KMS-11 (cell line): ENCODE data around the gene WSCD1.

Experiments used
- H2AFZ ChIP-seq: fragments of 200-600 bp; sonication (generic); 2 replicates; pipeline ENCODE4 v1.6.1; 2016; ENCODE audit warnings: antibody characterized with exemption, mixed run types, low read depth
- H3K27ac ChIP-seq: fragments of 200-600 bp; sonication (generic); 2 replicates; pipeline ENCODE4 v1.6.1; 2016; ENCODE audit warnings: mild to moderate bottlenecking, mixed run types
- H3K27me3 ChIP-seq: fragments of 200-600 bp; sonication (generic); 2 replicates; pipeline ENCODE4 v1.6.1; 2017; ENCODE audit warnings: mild to moderate bottlenecking, low read depth, mixed run types, moderate library complexity; ENCODE audit not compliant: insufficient read depth
- H3K36me3 ChIP-seq: fragments of 200-600 bp; sonication (generic); 2 replicates; pipeline ENCODE4 v1.6.1; 2017; ENCODE audit warnings: mild to moderate bottlenecking, mixed run types; ENCODE audit not compliant: insufficient read depth
- H3K4me1 ChIP-seq: fragments of 200-600 bp; sonication (generic); 2 replicates; pipeline ENCODE4 v1.6.1; 2016; ENCODE audit warnings: mild to moderate bottlenecking, low read depth, mixed run types; ENCODE audit not compliant: poor library complexity, severe bottlenecking
- H3K4me2 ChIP-seq: fragments of 200-600 bp; sonication (generic); 2 replicates; pipeline ENCODE4 v1.7.0; 2016; ENCODE audit warnings: mild to moderate bottlenecking, mixed run types
- H3K4me3 ChIP-seq: fragments of 200-600 bp; sonication (generic); IDR thresholded peaks from 2 replicates; pipeline ENCODE4 v1.6.1; 2017; ENCODE audit warnings: low read depth, low read length, mixed read lengths; ENCODE audit not compliant: insufficient read depth
- H3K79me2 ChIP-seq: fragments of 200-600 bp; sonication (generic); 2 replicates; pipeline ENCODE4 v1.6.1; 2016; ENCODE audit warnings: low read depth, mixed run types; ENCODE audit not compliant: insufficient read depth
- H3K9ac ChIP-seq: fragments of 200-600 bp; sonication (generic); 2 replicates; pipeline ENCODE4 v1.6.1; 2016; ENCODE audit warnings: mild to moderate bottlenecking, mixed run types
- H4K20me1 ChIP-seq: fragments of 200-600 bp; sonication (generic); 2 replicates; pipeline ENCODE4 v1.6.1; 2016; ENCODE audit warnings: mild to moderate bottlenecking, mixed run types; ENCODE audit not compliant: insufficient read depth
- TF ChIP-seq, protein P1 (sequence below): fragments of 200-600 bp; sonication (generic); conservative IDR thresholded peaks from 2 replicates; pipeline ENCODE4 v1.6.1; 2017; ENCODE audit warnings: low read depth, mild to moderate bottlenecking, antibody characterized with exemption, low read length, moderate library complexity, mixed read lengths

Gene WSCD1

DNA sequence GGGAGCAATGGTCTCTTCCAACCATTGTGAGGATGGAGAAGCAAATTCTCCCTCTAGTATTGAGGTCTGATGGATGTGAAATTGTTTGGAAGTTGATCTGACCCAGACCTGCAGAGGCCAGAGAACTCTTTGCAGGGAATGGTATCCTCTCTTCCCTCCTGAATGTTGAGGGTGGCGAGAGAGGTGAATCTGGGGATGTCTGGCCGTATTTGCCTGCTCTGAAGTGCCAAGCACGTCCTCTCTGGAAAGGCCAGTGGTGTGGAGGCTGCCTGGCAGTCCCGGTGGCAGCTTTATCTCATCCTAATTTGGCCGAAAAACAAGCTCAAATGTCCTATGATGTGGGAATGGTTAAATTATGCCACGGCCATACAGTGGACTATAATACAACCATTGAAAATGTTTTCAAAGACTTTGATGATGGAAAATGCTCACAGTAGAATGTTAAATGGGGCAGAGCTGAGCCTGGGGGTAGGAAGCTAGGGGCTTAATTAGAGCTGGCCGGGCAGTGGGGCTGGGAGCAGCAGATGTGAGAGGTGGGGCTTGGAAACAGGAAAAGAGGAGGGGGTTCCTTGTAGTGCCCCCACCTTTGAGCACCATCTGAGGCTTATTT is 30.8 kb downstream of the WSCD1 start:
- no peak overlapping the region for H3K4me3 ChIP-seq
- H3K4me2 ChIP-seq, result no peak overlapping the region
- no peaks in the 10 kb centered on the region for H3K36me3 ChIP-seq
- TF ChIP-seq, protein P1, sequence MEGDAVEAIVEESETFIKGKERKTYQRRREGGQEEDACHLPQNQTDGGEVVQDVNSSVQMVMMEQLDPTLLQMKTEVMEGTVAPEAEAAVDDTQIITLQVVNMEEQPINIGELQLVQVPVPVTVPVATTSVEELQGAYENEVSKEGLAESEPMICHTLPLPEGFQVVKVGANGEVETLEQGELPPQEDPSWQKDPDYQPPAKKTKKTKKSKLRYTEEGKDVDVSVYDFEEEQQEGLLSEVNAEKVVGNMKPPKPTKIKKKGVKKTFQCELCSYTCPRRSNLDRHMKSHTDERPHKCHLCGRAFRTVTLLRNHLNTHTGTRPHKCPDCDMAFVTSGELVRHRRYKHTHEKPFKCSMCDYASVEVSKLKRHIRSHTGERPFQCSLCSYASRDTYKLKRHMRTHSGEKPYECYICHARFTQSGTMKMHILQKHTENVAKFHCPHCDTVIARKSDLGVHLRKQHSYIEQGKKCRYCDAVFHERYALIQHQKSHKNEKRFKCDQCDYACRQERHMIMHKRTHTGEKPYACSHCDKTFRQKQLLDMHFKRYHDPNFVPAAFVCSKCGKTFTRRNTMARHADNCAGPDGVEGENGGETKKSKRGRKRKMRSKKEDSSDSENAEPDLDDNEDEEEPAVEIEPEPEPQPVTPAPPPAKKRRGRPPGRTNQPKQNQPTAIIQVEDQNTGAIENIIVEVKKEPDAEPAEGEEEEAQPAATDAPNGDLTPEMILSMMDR, result no peak
- H3K27ac ChIP-seq, result no peak overlapping the region
- no peaks in the 10 kb centered on the region for H4K20me1 ChIP-seq
- H3K79me2 ChIP-seq, result no peaks in the 10 kb centered on the region
- no peak overlapping the region for H2AFZ ChIP-seq
- H3K27me3 ChIP-seq, result no peaks in the 10 kb centered on the region
- no peak overlapping the region for H3K9ac ChIP-seq
- no peaks in the 10 kb centered on the region for H3K4me1 ChIP-seq

DNA sequence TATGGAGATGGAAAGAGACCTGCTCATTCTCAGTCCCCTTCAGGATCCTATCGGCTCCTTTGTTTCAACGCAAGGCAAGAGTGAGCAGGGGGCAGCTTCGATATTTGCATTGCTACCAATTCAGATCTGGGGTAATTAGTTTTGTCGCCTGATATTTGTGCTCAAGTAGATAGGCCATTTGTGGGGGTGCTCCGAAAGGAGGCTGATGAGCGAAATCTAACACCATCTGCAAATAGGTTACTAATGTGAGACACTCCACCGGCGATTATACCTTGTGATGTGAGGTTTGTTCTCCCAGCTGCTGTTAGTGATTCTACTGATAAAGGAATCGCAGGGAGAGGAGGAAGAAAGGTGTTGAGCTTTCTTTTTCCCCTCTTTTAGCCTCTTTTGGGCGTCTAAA is 31.5 kb downstream of the WSCD1 start:
- Histone ChIP-seq H3K9ac (no peak overlapping the region), H3K4me1 (no peaks in the 10 kb centered on the region), H3K4me2 (no peak overlapping the region), H4K20me1 (no peaks in the 10 kb centered on the region), H3K4me3 (no peak overlapping the region), H3K27ac (no peak overlapping the region), H3K79me2 (no peaks in the 10 kb centered on the region), H3K36me3 (no peaks in the 10 kb centered on the region), H2AFZ (no peak overlapping the region), H3K27me3 (no peaks in the 10 kb centered on the region)
- TF ChIP-seq, protein P1, result no peak

DNA sequence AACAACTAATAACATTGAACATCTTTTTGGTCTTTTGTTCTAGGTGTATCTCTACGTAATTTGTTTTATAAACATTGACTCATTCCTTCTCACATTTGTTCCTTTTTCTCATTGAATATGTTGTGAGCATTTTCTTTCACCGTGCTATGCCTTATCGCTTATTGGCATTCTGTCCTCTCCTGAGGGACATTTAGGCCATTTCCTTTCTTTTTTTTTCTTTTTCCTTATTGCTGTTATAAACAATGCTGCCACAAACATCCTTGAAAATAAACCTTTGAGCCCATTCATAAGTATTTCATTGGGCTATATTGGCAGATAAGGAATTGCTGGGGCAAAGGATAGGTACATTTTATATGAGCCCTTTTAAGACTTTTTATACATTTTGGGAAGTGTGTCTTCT is 32.4 kb downstream of the WSCD1 start:
- Histone ChIP-seq H4K20me1 (no peaks in the 10 kb centered on the region), H3K4me1 (no peaks in the 10 kb centered on the region), H3K36me3 (no peaks in the 10 kb centered on the region), H2AFZ (no peak overlapping the region), H3K4me3 (no peak overlapping the region), H3K27me3 (no peaks in the 10 kb centered on the region), H3K9ac (no peak overlapping the region), H3K79me2 (no peaks in the 10 kb centered on the region), H3K4me2 (no peak overlapping the region), H3K27ac (no peak overlapping the region)
- TF ChIP-seq, protein P1, result no peak

DNA sequence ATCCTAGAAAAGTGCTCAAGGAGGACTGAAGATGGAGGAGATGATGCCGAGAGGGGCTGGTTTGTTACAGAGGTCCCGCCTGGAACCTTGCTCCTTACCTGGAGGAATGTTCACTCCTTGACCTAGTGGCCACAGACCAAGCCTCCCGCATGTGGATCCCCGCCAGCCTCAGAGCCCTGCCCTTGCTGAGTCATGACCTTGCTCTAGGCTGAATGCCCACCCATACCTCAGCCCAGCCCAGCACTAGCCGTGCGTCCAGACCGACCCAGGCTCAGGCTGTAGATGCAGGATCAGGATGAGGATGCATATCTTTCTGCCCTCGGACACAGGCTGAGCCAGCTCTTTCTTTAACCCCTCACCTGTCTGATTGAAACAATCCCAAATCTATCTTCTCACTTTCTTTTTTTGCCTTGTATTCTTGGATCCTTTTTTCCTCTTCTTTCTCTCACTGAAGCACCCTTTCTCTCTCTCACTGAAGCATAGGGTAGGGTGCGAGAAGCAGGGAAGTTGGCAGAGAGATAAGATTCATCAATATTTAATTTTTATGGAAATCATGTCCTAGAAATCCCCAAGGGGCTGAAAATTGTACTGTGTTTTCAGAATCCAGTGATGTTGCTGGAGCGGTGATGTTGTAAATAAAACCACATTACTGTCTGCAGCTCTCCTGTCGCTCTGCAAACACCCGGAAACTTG is 34.9 kb downstream of the WSCD1 start:
- TF ChIP-seq, protein P1, result no peak
- Histone ChIP-seq H3K4me3 (no peak overlapping the region), H3K79me2 (no peaks in the 10 kb centered on the region), H3K4me2 (no peak overlapping the region), H4K20me1 (no peaks in the 10 kb centered on the region), H3K27ac (no peak overlapping the region), H2AFZ (no peak overlapping the region), H3K36me3 (no peaks in the 10 kb centered on the region), H3K4me1 (no peaks in the 10 kb centered on the region), H3K27me3 (no peaks in the 10 kb centered on the region), H3K9ac (no peak overlapping the region)
